Measurements from ENCODE around the gene NGRN. TPM values are rescaled to one million over a fixed set of nuclear protein-coding genes. Genes with fewer than 3 reads are reported as not detected.
A peak's percentile ranks its signal among the peaks of the same experiment; 100 is the strongest.

The NGRN gene
- total RNA-seq, 3 donors from 2014 or later, result 41.7 to 111 (median 54.1) TPM

DNA sequence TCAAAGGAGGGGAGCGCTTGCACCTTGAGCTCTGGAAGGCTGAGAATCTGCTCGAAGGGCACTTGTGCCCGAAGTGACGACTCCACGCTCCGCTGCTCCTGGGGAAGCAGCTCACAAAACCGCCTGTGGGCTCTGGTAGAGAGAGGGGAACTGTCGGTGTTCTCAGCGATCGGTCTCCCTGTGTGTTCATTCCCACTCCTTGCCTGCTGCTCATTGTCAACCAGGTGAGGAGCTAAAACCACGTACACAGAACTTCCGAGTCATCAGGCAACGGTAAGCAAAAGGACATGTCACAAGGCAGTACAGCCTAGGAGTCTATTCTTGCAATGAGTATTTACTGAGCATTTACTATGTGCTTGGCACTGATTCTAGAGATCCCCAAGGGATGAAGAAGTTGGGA lies 33.3 kb upstream of the NGRN start:
- peaks cover 32% of the 10 kb centered on the region for H3K4me1 ChIP-seq (ENCODE audit: low read depth)
- DNase-seq (peak in 1 of 3 donors; percentile 61), ATAC-seq (no peak)
- no peak overlapping the region for H3K4me3 ChIP-seq
- intact Hi-C loops (cut with DNase I, micrococcal nuclease), result no loop called here
- no peak for TF ChIP-seq CTCF (IDR thresholded peaks at IDR 0.05)
- peaks cover 8% of the 10 kb centered on the region for H3K36me3 ChIP-seq (ENCODE audit: low read depth)
- no peaks in the 10 kb centered on the region for H3K9me3 ChIP-seq

DNA sequence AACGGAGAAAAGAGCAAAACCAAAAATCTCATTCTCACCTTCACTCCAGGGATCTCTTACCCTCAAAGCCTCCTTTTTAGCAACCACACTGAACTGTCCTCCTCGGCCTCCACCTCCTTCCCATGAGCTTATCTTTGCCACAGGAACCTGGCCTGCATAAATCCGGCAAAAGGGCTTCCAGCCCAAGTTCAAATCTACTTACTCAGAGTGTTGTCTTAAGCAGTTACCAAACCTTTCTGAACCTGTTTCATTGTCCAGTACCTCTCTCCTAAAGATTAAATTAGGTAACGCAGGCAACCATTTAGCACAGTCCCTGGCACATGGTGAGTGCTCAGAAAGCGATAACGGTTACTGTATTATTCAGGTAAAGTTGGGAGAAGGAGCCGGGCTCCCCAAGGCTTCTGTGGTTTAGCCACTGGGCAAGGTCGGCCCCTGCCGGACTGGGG lies 32.5 kb upstream of the NGRN start:
- ATAC-seq (no peak), DNase-seq (no peak)
- TF ChIP-seq CTCF (IDR thresholded peaks at IDR 0.05), result peak; percentile 57
- Histone ChIP-seq H3K4me3 (peak overlapping the region; percentile 47), H3K4me1 (ENCODE audit: low read depth) (peaks cover 32% of the 10 kb centered on the region), H3K36me3 (ENCODE audit: low read depth) (peaks cover 8% of the 10 kb centered on the region), H3K9me3 (no peaks in the 10 kb centered on the region)
- intact Hi-C loops (cut with DNase I, micrococcal nuclease), result no loop called here

- intact Hi-C loops (cut with DNase I, micrococcal nuclease), result no loop called here
- no peaks in the 10 kb centered on the region for H3K9me3 ChIP-seq
- ATAC-seq, result peak; percentile 85
- DNase-seq, result peak; percentile 97 to 99 (median 99)
- peak within 1 kb of the TSS; percentile 50 for H3K4me3 ChIP-seq
- TF ChIP-seq CTCF (IDR thresholded peaks at IDR 0.05), result no peak
- H3K4me1 ChIP-seq (ENCODE audit: low read depth), result peaks cover 32% of the 10 kb centered on the region
- peaks cover 8% of the 10 kb centered on the region for H3K36me3 ChIP-seq (ENCODE audit: low read depth)
These were observed 31.9 kb upstream of the NGRN start, which contains the start of gene CIB1 for GRCh38 chr15:90233387-90234095. CIB1 (minus strand) TSS chr15:90233941; CDS start chr15:90233885, 56 bp downstream.

- intact Hi-C loops (cut with DNase I, micrococcal nuclease), result no loop called here
- Histone ChIP-seq H3K4me1 (ENCODE audit: low read depth) (peaks cover 32% of the 10 kb centered on the region), H3K36me3 (ENCODE audit: low read depth) (peaks cover 8% of the 10 kb centered on the region), H3K4me3 (peak within 1 kb of the TSS; percentile 50), H3K9me3 (no peaks in the 10 kb centered on the region)
- DNase-seq (no peak), ATAC-seq (no peak)
- TF ChIP-seq CTCF (IDR thresholded peaks at IDR 0.05), result no peak
These were observed 31.1 kb upstream of the NGRN start, which contains the start of gene GDPGP1 for GRCh38 chr15:90234096-90234988. GDPGP1 (plus strand) TSS chr15:90234209; CDS start chr15:90240909, 6,700 bp downstream.

DNA sequence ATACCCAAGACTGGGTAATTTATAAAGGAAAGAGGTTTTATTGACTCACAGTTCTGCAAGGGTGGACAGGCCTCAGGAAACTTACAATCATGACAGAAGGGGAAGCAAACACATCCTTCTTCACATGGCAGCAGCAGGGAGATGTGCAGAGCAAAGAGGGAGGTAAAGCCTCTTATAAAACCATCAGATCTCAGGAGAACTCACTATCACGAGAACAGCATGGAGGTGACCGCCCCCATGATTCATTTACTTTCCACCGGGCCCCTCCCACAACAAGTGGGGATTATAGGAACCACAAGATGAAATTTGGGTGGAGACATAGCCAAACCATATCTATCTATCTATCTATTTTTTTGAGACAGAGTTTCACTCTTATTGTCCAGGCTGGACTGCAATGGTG lies 26.1 kb upstream of the NGRN start:
- no peak for ATAC-seq
- no peak overlapping the region for H3K4me3 ChIP-seq
- no peaks in the 10 kb centered on the region for H3K9me3 ChIP-seq
- TF ChIP-seq CTCF (IDR thresholded peaks at IDR 0.05), result no peak
- intact Hi-C loops (cut with DNase I, micrococcal nuclease), result no loop called here
- no peaks in the 10 kb centered on the region for H3K36me3 ChIP-seq (ENCODE audit: low read depth)
- H3K4me1 ChIP-seq (ENCODE audit: low read depth), result no peaks in the 10 kb centered on the region
- no peak for DNase-seq

All from mucosa of descending colon (tissue), 3 donors.